ENCODE results near the gene GH1. TPM values are rescaled to one million over a fixed set of nuclear protein-coding genes. Genes with fewer than 3 reads are reported as not detected.
"Not testable (repeated sequence)": the region's sequence is repeated elsewhere in the genome, so short reads cannot be mapped to it uniquely, and the experiment has no call there.

GH1 gene
- polyA plus RNA-seq, 1 experiment, result not detected

DNA sequence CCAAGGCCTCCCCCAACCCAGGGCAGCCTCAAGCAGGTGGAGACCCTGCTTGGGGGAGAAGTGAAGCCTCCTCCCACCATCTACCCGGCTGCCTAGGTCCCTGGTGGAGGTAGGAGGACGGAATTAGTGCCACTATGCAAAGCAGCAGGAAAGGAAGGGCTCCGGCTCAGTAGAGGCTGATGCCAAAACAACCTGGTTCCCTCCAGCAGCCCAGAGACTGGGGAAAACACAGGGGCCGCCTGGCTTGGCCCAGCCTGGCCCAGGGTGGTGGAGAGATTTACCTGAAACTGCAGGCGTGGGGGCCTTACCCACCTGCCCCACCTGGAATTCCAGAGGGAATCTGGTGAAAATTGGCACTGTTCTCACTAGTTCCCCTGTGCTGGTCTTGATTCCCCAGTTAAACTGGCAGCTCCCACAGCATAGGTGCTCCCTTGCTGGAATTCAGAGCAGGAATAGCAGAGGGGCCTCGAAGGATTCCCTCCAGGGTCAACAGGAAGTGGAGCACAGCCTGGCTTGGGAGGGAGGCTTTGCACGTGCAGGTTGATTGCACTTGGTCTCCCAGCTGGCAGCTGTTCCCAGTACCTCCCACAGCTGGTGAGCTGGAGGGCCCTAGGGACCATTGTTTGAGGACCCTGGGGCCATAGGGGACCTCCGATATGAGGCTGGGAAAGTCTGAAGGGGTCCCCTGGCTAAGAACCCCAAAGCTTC is 9.0 kb upstream of the GH1 start:
- H3K27me3 ChIP-seq (ENCODE audit: control insufficient read depth, insufficient read depth, low read length), result no peaks in the 10 kb centered on the region; the same call in 1 of the 2 replicates
- ChIA-PET POLR2A (no interaction called here), CTCF (interaction anchor here (0.9 to 8.9 kb wide), 3 partner anchors 8 to 19 kb away, joined by 3 to 84 read pairs (median 7); partner anchors contain the start of genes CSHL1 and GH1)
- DNase-seq (ENCODE audit: low read depth), result no peak
- no peaks in the 10 kb centered on the region for H3K36me3 ChIP-seq (ENCODE audit: control insufficient read depth, insufficient read depth, low read length)
- no peak overlapping the region for H3K4me3 ChIP-seq (ENCODE audit: low read depth, low read length)
- TF ChIP-seq, protein P1, sequence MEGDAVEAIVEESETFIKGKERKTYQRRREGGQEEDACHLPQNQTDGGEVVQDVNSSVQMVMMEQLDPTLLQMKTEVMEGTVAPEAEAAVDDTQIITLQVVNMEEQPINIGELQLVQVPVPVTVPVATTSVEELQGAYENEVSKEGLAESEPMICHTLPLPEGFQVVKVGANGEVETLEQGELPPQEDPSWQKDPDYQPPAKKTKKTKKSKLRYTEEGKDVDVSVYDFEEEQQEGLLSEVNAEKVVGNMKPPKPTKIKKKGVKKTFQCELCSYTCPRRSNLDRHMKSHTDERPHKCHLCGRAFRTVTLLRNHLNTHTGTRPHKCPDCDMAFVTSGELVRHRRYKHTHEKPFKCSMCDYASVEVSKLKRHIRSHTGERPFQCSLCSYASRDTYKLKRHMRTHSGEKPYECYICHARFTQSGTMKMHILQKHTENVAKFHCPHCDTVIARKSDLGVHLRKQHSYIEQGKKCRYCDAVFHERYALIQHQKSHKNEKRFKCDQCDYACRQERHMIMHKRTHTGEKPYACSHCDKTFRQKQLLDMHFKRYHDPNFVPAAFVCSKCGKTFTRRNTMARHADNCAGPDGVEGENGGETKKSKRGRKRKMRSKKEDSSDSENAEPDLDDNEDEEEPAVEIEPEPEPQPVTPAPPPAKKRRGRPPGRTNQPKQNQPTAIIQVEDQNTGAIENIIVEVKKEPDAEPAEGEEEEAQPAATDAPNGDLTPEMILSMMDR (IDR thresholded peaks at IDR 0.05; ENCODE audit: insufficient read depth, low read depth, low read length), result no peak

- DNase-seq (ENCODE audit: low read depth), result no peak
- H3K4me3 ChIP-seq (ENCODE audit: low read depth, low read length), result no peak overlapping the region
- TF ChIP-seq, protein P1 (IDR thresholded peaks at IDR 0.05; ENCODE audit: insufficient read depth, low read depth, low read length), result no peak
- ChIA-PET CTCF (interaction anchor here (0.6 to 1.2 kb wide), 3 partner anchors 64 to 465 kb away, joined by 3 to 5 read pairs (median 3); no protein-coding TSS in a partner anchor), POLR2A (no interaction called here)
- no peaks in the 10 kb centered on the region for H3K36me3 ChIP-seq (ENCODE audit: control insufficient read depth, insufficient read depth, low read length)
- no peaks in the 10 kb centered on the region; the same call in 1 of the 2 replicates for H3K27me3 ChIP-seq (ENCODE audit: control insufficient read depth, insufficient read depth, low read length)
Observed at GRCh38 chr17:63926164-63926563, 7.5 kb upstream of the GH1 start.

DNA sequence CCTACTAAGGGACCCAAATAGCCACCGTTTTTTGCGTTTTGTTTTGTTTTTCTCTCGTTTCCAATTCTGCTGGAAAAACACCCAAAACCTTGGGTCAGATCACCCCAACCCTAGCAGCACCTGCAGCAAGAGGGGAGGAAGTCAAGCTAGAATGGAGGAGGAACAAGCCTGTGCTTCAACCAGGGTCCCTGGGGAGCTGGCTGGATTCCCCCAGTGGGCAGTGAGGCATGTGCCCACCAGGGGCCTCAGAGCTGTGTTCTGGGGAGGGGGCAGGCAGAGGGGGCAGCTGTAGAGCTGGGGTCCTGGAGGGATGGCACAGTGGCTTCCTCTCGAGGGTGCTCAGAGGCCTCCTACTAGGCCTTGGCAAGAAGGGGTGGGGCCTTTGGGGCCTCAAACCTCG is 7.0 kb upstream of the GH1 start:
- DNase-seq (ENCODE audit: low read depth), result no peak
- ChIA-PET CTCF (interaction anchor here (1.2 kb wide), 2 partner anchors 65 to 92 kb away, joined by 3 to 5 read pairs; no protein-coding TSS in a partner anchor), POLR2A (no interaction called here)
- TF ChIP-seq, protein P1 (IDR thresholded peaks at IDR 0.05; ENCODE audit: insufficient read depth, low read depth, low read length), result no peak
- no peaks in the 10 kb centered on the region for H3K36me3 ChIP-seq (ENCODE audit: control insufficient read depth, insufficient read depth, low read length)
- no peak overlapping the region for H3K4me3 ChIP-seq (ENCODE audit: low read depth, low read length)
- H3K27me3 ChIP-seq (ENCODE audit: control insufficient read depth, insufficient read depth, low read length), result no peaks in the 10 kb centered on the region; the same call in 1 of the 2 replicates

GRCh38 chr17:63922402-63922801 is 3.8 kb upstream of the GH1 start:
- CTCF ChIA-PET, result interaction anchor here (0.7 to 5.1 kb wide), 4 partner anchors 9 to 11 kb away, joined by 3 to 84 read pairs (median 3); partner anchors contain the start of genes CD79B and CSHL1

GRCh38 chr17:63920779-63921178 is 2.1 kb upstream of the GH1 start:
- H3K4me3 ChIP-seq (ENCODE audit: low read depth, low read length); POLR2A ChIA-PET; H3K36me3 ChIP-seq (ENCODE audit: control insufficient read depth, insufficient read depth, low read length); DNase-seq (ENCODE audit: low read depth); H3K27me3 ChIP-seq (ENCODE audit: control insufficient read depth, insufficient read depth, low read length): not testable (repeated sequence)
- CTCF ChIA-PET, result interaction anchor here (1.2 to 7.5 kb wide), 7 partner anchors 10 to 213 kb away, joined by 4 to 139 read pairs (median 50); partner anchors contain the start of genes CD79B and CSHL1

More at GRCh38 chr17:63922402-63922801, 3.8 kb upstream of the GH1 start:
- H3K4me3 ChIP-seq (ENCODE audit: low read depth, low read length); DNase-seq (ENCODE audit: low read depth); H3K36me3 ChIP-seq (ENCODE audit: control insufficient read depth, insufficient read depth, low read length); H3K27me3 ChIP-seq (ENCODE audit: control insufficient read depth, insufficient read depth, low read length): not testable (repeated sequence)
- POLR2A ChIA-PET, result interaction anchor here (0.6 kb wide), 1 partner anchor 175 kb away, joined by 3 read pairs; no protein-coding TSS in a partner anchor

DNA sequence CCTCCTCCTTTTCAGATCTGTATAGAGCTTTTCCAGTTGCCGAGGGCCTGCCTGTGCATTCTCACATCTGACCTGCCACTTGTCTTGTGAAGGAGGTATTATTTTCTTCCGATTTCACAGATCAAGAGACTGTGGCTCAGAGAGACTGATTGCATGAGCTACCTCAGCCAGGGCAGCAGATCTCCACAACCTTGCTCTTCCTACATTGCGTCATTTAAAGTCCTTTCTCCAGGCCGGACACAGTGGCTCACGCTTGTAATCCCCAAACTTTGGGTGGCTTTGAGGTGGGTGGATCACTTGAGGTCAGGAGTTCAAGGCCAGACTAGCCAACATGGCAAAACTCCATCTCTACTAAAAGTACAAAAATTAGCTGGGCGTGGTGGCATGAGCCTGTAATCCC is 1.4 kb upstream of the GH1 start:
- POLR2A ChIA-PET; H3K27me3 ChIP-seq (ENCODE audit: control insufficient read depth, insufficient read depth, low read length); H3K36me3 ChIP-seq (ENCODE audit: control insufficient read depth, insufficient read depth, low read length); DNase-seq (ENCODE audit: low read depth); H3K4me3 ChIP-seq (ENCODE audit: low read depth, low read length): not testable (repeated sequence)
- CTCF ChIA-PET, result interaction anchor here (0.7 to 7.5 kb wide), 38 partner anchors 9 to 228 kb away, joined by 3 to 139 read pairs (median 6); partner anchors contain the start of genes CD79B, CSHL1, ERN1 and ICAM2
